ENCODE results near the gene APOA4.

Gene APOA4

DNA sequence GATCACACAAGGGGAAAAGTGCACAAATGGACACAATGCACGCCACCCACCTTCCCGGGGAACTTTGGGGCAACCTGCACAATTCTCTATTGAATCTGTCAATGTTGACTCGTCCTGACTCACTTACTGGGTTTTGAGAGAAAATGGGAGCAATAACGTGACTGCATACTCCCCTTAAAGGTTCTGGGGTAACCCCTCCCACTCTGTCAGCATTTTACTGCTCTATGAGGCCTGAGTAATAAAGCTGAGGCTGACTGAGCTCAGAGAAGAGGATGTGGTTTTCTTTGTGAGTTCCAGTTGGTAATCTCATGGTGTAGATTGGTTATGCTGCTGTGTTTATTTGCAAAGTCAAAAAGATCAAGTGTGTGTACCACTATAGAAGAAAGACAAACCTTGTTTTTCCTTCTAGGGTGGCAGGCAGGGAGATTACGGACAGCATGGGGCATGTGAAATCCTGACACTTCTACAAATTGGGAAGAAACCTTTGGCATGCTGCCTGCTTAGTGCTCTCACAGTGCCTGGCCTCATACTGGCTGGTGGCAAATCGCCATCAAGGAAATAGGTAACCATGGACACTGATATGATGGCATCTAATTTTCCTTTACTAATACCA lies 30.5 kb upstream of the APOA4 start:
- Histone ChIP-seq H3K79me2 (ENCODE audit: insufficient read depth, low read length) (no peaks in the 10 kb centered on the region), H3F3A (ENCODE audit: insufficient read depth) (no peaks in the 10 kb centered on the region), H3K9me3 (ENCODE audit: insufficient read depth, low read length) (no peaks in the 10 kb centered on the region), H3K27ac (ENCODE audit: low read depth, low read length) (0 out of 2 replicates have a peak overlapping the region, but pooled peaks have one; percentile 26), H3K9ac (ENCODE audit: low read length) (no peak overlapping the region), H2AFZ (ENCODE audit: low read depth, low read length, severe bottlenecking) (no peak overlapping the region), H3K36me3 (ENCODE audit: low read length) (no peaks in the 10 kb centered on the region), H4K20me1 (ENCODE audit: low read depth, low read length) (no peaks in the 10 kb centered on the region), H3K9me2 (replicated peaks; ENCODE audit: insufficient read depth, low read length) (no peaks in the 10 kb centered on the region), H3K4me3 (ENCODE audit: insufficient read depth, low read length, poor library complexity, severe bottlenecking) (no peak overlapping the region), H3K4me2 (ENCODE audit: low read depth, low read length, poor library complexity, severe bottlenecking) (no peak overlapping the region), H3K27me3 (ENCODE audit: low read length) (no peaks in the 10 kb centered on the region)
- TF ChIP-seq CTCF (IDR thresholded peaks at IDR 0.05; ENCODE audit: insufficient read depth, low read length, poor library complexity, severe bottlenecking) (no peak), EZH2phosphoT487 (conservative IDR thresholded peaks at IDR 0.05; ENCODE audit: low read length) (no peak)

GRCh38 chr11:116852261-116853031 lies 29.3 kb upstream of the APOA4 start:
- Histone ChIP-seq H3K4me3 (ENCODE audit: insufficient read depth, low read length, poor library complexity, severe bottlenecking) (no peak overlapping the region), H3K27me3 (ENCODE audit: low read length) (no peaks in the 10 kb centered on the region), H3K27ac (ENCODE audit: low read depth, low read length) (no peak overlapping the region), H3K79me2 (ENCODE audit: insufficient read depth, low read length) (no peaks in the 10 kb centered on the region), H3F3A (ENCODE audit: insufficient read depth) (no peaks in the 10 kb centered on the region), H4K20me1 (ENCODE audit: low read depth, low read length) (no peaks in the 10 kb centered on the region), H2AFZ (ENCODE audit: low read depth, low read length, severe bottlenecking) (no peak overlapping the region), H3K36me3 (ENCODE audit: low read length) (no peaks in the 10 kb centered on the region), H3K9ac (ENCODE audit: low read length) (no peak overlapping the region), H3K9me2 (replicated peaks; ENCODE audit: insufficient read depth, low read length) (no peaks in the 10 kb centered on the region), H3K4me2 (ENCODE audit: low read depth, low read length, poor library complexity, severe bottlenecking) (no peak overlapping the region), H3K9me3 (ENCODE audit: insufficient read depth, low read length) (no peaks in the 10 kb centered on the region)
- TF ChIP-seq EZH2phosphoT487 (conservative IDR thresholded peaks at IDR 0.05; ENCODE audit: low read length): no peak
- no peak for TF ChIP-seq CTCF (IDR thresholded peaks at IDR 0.05; ENCODE audit: insufficient read depth, low read length, poor library complexity, severe bottlenecking)

GRCh38 chr11:116851626-116852025 lies 28.5 kb upstream of the APOA4 start:
- Histone ChIP-seq H3K9me3 (ENCODE audit: insufficient read depth, low read length) (no peaks in the 10 kb centered on the region), H3K36me3 (ENCODE audit: low read length) (no peaks in the 10 kb centered on the region), H3K27ac (ENCODE audit: low read depth, low read length) (no peak overlapping the region), H3K9me2 (replicated peaks; ENCODE audit: insufficient read depth, low read length) (no peaks in the 10 kb centered on the region), H3K4me2 (ENCODE audit: low read depth, low read length, poor library complexity, severe bottlenecking) (no peak overlapping the region), H3K79me2 (ENCODE audit: insufficient read depth, low read length) (no peaks in the 10 kb centered on the region), H4K20me1 (ENCODE audit: low read depth, low read length) (no peaks in the 10 kb centered on the region), H3K4me3 (ENCODE audit: insufficient read depth, low read length, poor library complexity, severe bottlenecking) (no peak overlapping the region), H2AFZ (ENCODE audit: low read depth, low read length, severe bottlenecking) (no peak overlapping the region), H3K9ac (ENCODE audit: low read length) (no peak overlapping the region), H3K27me3 (ENCODE audit: low read length) (no peaks in the 10 kb centered on the region), H3F3A (ENCODE audit: insufficient read depth) (no peaks in the 10 kb centered on the region)
- TF ChIP-seq CTCF (IDR thresholded peaks at IDR 0.05; ENCODE audit: insufficient read depth, low read length, poor library complexity, severe bottlenecking) (no peak), EZH2phosphoT487 (conservative IDR thresholded peaks at IDR 0.05; ENCODE audit: low read length) (no peak)
